Measurements from ENCODE around the gene BPTF.
"Not testable (repeated sequence)": the region's sequence is repeated elsewhere in the genome, so short reads cannot be mapped to it uniquely, and the experiment has no call there.

Gene BPTF

DNA sequence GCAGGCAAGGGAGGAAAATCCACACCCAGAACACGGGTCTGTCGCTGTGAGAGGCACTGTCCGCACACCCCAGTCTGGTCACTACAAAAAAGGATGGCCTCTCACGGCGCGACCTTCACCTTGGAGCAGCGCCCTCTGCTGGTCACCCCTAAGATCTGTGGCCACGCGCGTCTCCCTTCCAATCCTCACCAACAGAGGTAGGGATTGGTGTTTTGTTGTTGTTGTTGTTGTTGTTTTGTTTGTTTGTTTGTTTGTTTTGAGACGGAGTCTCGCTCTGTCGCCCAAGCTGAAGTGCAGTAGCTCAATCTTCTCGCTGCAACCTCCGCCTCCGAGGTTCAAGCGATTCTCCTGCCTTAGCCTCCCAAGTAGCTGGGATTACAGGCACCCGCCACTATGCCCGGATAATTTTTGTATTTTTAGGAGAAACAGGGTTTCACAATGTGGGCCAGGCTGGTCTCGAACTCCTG, 185.9 kb downstream of the BPTF start:
- DNase-seq (ENCODE audit: extremely low spot score), result peak; percentile 75
- TF ChIP-seq, protein P1, sequence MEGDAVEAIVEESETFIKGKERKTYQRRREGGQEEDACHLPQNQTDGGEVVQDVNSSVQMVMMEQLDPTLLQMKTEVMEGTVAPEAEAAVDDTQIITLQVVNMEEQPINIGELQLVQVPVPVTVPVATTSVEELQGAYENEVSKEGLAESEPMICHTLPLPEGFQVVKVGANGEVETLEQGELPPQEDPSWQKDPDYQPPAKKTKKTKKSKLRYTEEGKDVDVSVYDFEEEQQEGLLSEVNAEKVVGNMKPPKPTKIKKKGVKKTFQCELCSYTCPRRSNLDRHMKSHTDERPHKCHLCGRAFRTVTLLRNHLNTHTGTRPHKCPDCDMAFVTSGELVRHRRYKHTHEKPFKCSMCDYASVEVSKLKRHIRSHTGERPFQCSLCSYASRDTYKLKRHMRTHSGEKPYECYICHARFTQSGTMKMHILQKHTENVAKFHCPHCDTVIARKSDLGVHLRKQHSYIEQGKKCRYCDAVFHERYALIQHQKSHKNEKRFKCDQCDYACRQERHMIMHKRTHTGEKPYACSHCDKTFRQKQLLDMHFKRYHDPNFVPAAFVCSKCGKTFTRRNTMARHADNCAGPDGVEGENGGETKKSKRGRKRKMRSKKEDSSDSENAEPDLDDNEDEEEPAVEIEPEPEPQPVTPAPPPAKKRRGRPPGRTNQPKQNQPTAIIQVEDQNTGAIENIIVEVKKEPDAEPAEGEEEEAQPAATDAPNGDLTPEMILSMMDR (IDR thresholded peaks at IDR 0.05; ENCODE audit: control extremely low read depth, extremely low read depth, low read depth, missing control alignments), result peak; percentile 70
- ChIA-PET POLR2A (no interaction called here), CTCF (interaction anchor here (1.1 to 4.2 kb wide), 13 partner anchors 9 to 636 kb away, joined by 3 to 25 read pairs (median 3); partner anchors contain the start of gene C17orf58)

DNA sequence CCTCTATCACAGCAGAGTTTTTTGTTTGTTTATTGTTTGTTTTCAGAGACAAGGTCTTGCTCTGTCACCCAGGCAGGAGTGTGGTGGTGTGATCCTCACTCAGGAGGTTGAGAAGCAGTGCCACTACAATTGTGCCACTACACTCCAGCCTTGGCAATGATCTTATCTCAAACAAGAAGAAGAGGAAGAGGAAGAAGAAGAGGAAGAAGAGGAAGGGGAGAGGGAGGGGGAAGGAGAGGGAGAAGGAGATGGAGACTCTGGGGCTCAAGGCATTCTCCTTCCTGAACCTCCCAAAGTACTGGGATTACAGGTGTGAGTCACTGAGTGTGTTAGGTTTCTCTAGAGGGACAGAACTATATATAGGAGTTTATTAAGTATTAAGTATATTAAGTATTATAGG, 188.1 kb downstream of the BPTF start:
- no peak for DNase-seq (ENCODE audit: extremely low spot score)
- CTCF ChIA-PET, result no interaction called here
- TF ChIP-seq, protein P1 (IDR thresholded peaks at IDR 0.05; ENCODE audit: control extremely low read depth, extremely low read depth, low read depth, missing control alignments), result no peak
- POLR2A ChIA-PET, result no interaction called here

DNA sequence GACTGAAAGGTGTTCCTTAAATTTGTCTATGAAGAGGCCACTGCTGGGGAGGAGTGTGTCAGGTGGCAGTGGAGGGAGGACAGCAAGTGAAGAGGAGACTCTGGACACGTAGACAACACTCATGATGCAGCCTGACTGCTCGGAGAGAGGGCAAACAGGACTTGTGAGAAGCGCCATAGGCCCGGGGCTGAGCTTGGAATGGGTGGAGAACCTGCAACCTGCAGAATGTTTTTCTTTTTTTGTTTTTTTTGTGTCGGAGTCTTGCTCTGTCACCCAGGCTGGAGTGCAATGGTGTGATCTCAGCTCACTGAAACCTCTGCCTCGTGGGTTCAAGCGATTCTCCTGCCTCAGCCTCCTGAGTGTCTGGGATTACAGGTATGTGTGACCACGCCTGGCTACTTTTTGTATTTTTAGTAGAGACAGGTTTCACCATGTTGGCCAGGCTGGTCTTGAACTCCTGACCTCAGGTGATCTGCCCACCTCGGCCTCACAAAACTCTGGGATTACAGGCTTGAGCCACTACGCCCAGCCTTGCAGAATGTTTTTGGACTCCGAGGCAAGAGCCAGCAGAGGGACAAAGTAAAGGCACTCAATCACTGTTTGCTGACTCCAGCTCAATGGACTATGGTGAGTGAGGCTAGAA, 189.9 kb downstream of the BPTF start:
- POLR2A ChIA-PET, result no interaction called here
- no peak for DNase-seq (ENCODE audit: extremely low spot score)
- TF ChIP-seq, protein P1 (IDR thresholded peaks at IDR 0.05; ENCODE audit: control extremely low read depth, extremely low read depth, low read depth, missing control alignments), result no peak

DNA sequence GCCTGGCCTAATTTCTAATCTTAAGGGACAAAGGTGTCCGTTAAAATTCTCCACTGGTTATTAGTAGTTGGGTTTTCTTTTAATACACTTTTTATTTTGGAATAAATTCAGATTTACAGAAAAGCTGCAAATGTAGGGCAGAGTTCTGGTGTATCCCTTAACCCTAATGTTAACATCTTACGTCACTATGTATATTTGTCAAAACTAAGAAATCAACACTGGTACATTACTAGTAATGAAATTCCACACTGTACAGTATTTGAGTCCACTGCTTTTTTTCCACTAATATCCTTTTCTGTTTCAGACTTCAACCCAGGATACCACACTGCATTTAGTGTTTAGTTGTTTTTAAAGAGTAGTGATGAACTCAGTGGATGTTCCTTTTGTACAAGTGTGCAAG, 191.5 kb downstream of the BPTF start:
- ChIA-PET CTCF (interaction anchor here (1.8 kb wide), 1 partner anchor 53 kb away, joined by 3 read pairs; no protein-coding TSS in a partner anchor), POLR2A (no interaction called here)
- DNase-seq (ENCODE audit: extremely low spot score), result no peak
- TF ChIP-seq, protein P1 (IDR thresholded peaks at IDR 0.05; ENCODE audit: control extremely low read depth, extremely low read depth, low read depth, missing control alignments), result no peak

More for the DNA sequence above, 189.9 kb downstream of the BPTF start:
- CTCF ChIA-PET, result interaction anchor here (0.9 to 1.3 kb wide), 2 partner anchors 51 to 103 kb away, joined by 3 to 4 read pairs; no protein-coding TSS in a partner anchor

DNA sequence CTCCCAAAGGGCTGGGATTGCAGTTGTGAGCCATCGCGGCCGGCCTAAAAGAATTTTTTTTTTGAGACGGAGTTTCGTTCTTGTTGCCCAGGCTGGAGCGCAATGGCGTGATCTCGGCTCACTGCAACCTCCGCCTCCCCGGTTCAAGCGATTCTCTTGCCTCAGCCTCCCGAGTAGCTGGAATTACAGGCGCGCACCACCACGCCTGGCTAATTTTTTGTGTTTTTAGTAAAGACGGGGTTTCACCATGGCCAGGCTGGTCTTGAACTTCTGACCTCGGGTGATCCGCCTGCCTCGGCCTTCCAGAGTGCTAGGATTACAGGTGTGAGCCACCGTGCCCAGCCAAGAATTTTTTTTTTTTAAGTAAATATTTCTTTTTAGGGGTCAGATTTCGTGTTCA, 193.2 kb downstream of the BPTF start:
- CTCF ChIA-PET, result interaction anchor here (1.8 kb wide), 1 partner anchor 54 kb away, joined by 3 read pairs; no protein-coding TSS in a partner anchor
- DNase-seq (ENCODE audit: extremely low spot score); POLR2A ChIA-PET: not testable (repeated sequence)

DNA sequence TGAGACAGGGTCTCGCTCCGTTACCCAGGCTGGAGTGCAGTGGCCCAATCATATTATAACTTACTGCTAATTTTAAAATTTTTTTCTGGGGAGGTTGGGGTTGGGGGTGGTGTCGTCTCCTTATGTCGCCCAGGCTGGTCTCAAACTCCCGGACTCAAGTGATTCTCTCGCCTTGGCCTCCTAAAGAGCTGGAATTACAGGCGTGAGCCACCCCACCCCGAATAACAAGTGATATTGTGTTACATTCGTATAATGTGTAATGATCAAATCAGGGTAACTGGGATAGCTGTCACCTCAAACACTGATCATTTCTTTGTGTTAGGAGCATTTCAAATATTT, 194.0 kb downstream of the BPTF start:
- POLR2A ChIA-PET, result interaction anchor here (1.1 to 1.2 kb wide), 2 partner anchors 17 to 23 kb away, joined by 3 to 5 read pairs; partner anchors contain the start of gene C17orf58
- TF ChIP-seq, protein P1 (IDR thresholded peaks at IDR 0.05; ENCODE audit: control extremely low read depth, extremely low read depth, low read depth, missing control alignments), result no peak
- no peak for DNase-seq (ENCODE audit: extremely low spot score)
- CTCF ChIA-PET, result interaction anchor here (1.0 to 1.7 kb wide), 7 partner anchors 9 to 418 kb away, joined by 3 to 10 read pairs (median 4); partner anchors contain the start of gene KPNA2
